Gastroesophageal sphincter (tissue), 3 donors: ENCODE results near the gene TBC1D10A.

Experiments
- POLR2AphosphoS5 ChIP-seq: sonication (generic); formaldehyde crosslinking; IDR thresholded peaks from one replicate; pipeline ENCODE4 v1.6.1; 2017; ENCODE audit warnings: antibody characterized with exemption
- TF ChIP-seq, protein P1 (sequence below), 4 experiments: fragments of 200-600 bp in 2 of 4; fragments of 450-650 bp in 2 of 4; sonication (generic) in 1 of 4; IDR thresholded peaks; one replicate each; pipeline ENCODE4 v1.5.1; 2017 to 2019; ENCODE audit warnings: antibody characterized with exemption in 4 of 4, mild to moderate bottlenecking in 2 of 4, moderate library complexity in 2 of 4

DNA sequence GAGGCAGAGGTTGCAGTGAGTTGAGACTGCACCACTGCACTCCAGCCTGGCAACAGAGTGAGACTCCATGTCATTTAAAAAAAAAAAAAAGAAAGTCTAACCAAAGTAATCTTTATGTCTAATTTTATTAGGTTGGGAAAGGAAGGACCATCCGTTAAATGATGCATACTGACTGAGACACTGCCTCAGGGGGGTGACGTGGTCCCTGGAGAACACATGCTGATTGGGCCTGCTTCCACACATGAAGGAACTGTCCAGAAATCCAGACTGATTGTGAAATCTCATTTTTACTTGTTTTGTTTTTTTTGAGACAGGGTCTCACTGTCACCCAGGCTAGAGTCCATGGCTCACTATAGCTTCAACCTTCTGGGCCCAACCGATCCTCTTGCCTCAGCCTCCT is 24.5 kb upstream of the TBC1D10A start:
- TF ChIP-seq POLR2AphosphoS5, result no peak
- TF ChIP-seq, protein P1, sequence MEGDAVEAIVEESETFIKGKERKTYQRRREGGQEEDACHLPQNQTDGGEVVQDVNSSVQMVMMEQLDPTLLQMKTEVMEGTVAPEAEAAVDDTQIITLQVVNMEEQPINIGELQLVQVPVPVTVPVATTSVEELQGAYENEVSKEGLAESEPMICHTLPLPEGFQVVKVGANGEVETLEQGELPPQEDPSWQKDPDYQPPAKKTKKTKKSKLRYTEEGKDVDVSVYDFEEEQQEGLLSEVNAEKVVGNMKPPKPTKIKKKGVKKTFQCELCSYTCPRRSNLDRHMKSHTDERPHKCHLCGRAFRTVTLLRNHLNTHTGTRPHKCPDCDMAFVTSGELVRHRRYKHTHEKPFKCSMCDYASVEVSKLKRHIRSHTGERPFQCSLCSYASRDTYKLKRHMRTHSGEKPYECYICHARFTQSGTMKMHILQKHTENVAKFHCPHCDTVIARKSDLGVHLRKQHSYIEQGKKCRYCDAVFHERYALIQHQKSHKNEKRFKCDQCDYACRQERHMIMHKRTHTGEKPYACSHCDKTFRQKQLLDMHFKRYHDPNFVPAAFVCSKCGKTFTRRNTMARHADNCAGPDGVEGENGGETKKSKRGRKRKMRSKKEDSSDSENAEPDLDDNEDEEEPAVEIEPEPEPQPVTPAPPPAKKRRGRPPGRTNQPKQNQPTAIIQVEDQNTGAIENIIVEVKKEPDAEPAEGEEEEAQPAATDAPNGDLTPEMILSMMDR (IDR thresholded peaks at IDR 0.05), result no peak
